Heart left ventricle (tissue), 13 donors: ENCODE measurements around the gene ECI1.

Source experiments
- POLR2A ChIP-seq, 2 donors: fragments of 450-650 bp; IDR thresholded peaks; one replicate each; pipeline ENCODE4 v1.6.1; 2017; ENCODE audit warnings: antibody characterized with exemption in 2 of 2, mild to moderate bottlenecking in 2 of 2, moderate library complexity in 2 of 2
- TF ChIP-seq, protein P1 (sequence below), 12 donors: fragments of 200-600 bp; sonication (generic) in 4 of 12; IDR thresholded peaks; one replicate each; pipeline versions ENCODE4 v1.5.0 to v1.8.0; 2018 to 2022; ENCODE audit warnings: antibody characterized with exemption in 12 of 12, mild to moderate bottlenecking in 5 of 12
- donor health status: ischemic (EF 13 %, LVEDD 7.1; RV severe dilation, severe dysfunction).
- donor health status: DM: no; HTN: yes; CAD: no.
- donor health status: DM: no; HTN: no; CAD: no.
- donor health status: ischemic (EF 25% LVEDD 6.9; RV normal size, moderate dysfunction).
- donor health status: ischemic (EF 25% LVEDD 5.7; RV mildly dilated, moderate dysfunction).
- donor health status: ischemic (EF 35%, LVEDD 5.7; RV mildly dilated, moderate dysfunction).
- donor health status: nonischemic (EF 11% LVEDD 7.7; RV severe dilation, severe dysfunction).
- donor health status: DM: yes; HTN: yes; CAD: no.
- donor health status: PGD.
- donor health status: ischemic (EF 29% LVEDD 5.4; RV normal size, mild dysfunction).
- donor health status: nonischemic (EF 23%, LVEDD 6.1; RV moderate dilation, normal function).

DNA sequence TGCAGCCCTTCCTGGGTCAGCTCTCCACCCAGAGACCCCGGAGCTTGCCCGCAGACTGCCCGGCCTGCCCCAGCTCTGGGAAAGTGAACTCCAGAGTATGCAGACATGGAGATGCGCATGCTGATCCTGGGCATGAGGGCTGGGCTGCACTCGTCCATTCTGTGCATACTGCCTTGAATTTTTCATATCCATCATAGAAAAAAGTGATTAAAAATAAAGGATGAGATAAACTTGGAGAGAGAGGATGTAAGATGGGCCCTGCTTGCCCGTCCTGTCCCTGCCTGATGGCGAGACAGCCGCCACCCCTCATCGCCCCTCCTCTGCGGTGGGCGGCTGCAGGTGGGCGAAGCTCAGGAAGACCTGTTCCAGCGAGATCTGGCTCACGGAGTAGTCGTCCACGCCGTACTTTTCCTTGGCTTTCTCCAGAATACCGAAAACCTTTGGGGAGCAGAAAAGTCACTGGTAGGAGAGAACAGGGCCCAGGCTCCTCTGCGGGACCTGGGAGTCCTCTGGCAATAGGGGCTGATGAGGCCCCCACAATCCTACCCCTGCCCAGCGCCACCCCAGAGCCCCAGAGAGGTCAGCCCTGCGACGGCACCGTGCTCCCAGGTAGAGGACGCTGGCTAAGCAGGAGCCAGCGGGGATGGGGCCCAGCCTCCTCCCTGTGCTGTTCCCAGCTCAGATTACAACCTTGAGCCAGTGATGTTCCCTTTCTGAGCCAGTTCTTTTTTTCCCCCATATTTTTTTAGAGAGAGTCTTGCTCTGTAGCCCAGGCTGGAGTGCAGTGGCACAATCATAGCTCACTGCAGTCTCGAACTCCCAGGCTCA lies 25.2 kb upstream of the ECI1 start:
- TF ChIP-seq, protein P1, sequence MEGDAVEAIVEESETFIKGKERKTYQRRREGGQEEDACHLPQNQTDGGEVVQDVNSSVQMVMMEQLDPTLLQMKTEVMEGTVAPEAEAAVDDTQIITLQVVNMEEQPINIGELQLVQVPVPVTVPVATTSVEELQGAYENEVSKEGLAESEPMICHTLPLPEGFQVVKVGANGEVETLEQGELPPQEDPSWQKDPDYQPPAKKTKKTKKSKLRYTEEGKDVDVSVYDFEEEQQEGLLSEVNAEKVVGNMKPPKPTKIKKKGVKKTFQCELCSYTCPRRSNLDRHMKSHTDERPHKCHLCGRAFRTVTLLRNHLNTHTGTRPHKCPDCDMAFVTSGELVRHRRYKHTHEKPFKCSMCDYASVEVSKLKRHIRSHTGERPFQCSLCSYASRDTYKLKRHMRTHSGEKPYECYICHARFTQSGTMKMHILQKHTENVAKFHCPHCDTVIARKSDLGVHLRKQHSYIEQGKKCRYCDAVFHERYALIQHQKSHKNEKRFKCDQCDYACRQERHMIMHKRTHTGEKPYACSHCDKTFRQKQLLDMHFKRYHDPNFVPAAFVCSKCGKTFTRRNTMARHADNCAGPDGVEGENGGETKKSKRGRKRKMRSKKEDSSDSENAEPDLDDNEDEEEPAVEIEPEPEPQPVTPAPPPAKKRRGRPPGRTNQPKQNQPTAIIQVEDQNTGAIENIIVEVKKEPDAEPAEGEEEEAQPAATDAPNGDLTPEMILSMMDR (IDR thresholded peaks at IDR 0.05), result no peak
- no peak for TF ChIP-seq POLR2A (IDR thresholded peaks at IDR 0.05)
